Activated T-helper 1 cell treated with anti-CD3 and anti-CD28 coated beads, Interleukin-12 subunit alpha, Interleukin-12 subunit beta, Interleukin-2, Interleukin-4 antibody, amounts not matched to agents 30 ng/mL and 10 ng/mL and 1 ng/mL, durations not matched to agents 14 hours and 24 hours and 36 hours (primary cell): Measurements from ENCODE around the gene KDM4C. TPM values are rescaled to one million over a fixed set of nuclear protein-coding genes. Genes with fewer than 3 reads are reported as not detected.
"Not testable (repeated sequence)": the region's sequence is repeated elsewhere in the genome, so short reads cannot be mapped to it uniquely, and the experiment has no call there.

Experiments
- DNase-seq: peaks from one replicate; pipeline ENCODE4 v3.0.0; 2021; ENCODE audit warnings: low spot score
- H3K27ac Mint-ChIP-seq: one replicate; pipeline ENCODE4 v1.8.0; 2021; ENCODE audit warnings: mild to moderate bottlenecking, mixed read lengths
- H3K27me3 Mint-ChIP-seq: one replicate; pipeline ENCODE4 v1.8.0; 2022; ENCODE audit warnings: mild to moderate bottlenecking, moderate library complexity, mixed read lengths; ENCODE audit not compliant: insufficient read depth
- H3K36me3 Mint-ChIP-seq: one replicate; pipeline ENCODE4 v1.8.0; 2021; ENCODE audit warnings: low read depth, mixed read lengths
- H3K4me1 Mint-ChIP-seq: one replicate; pipeline ENCODE4 v1.8.0; 2021; ENCODE audit warnings: low read depth, mixed read lengths
- H3K4me3 Mint-ChIP-seq: one replicate; pipeline ENCODE4 v1.8.0; 2021; ENCODE audit warnings: mild to moderate bottlenecking, moderate library complexity, mixed read lengths
- H3K9me3 Mint-ChIP-seq: one replicate; pipeline ENCODE4 v1.8.0; 2021; ENCODE audit warnings: mixed read lengths
- intact Hi-C: fragments of 100-400 bp; cut with micrococcal nuclease; formaldehyde crosslinking; loops from one replicate; pipeline ENCODE4 v1.15.1; 2024
- total RNA-seq: library from RNA; stranded (reverse); gene quantifications from 2 replicates; pipeline ENCODE4 v1.2.3, GENCODE V29; 2022

Gene KDM4C
- total RNA-seq, 1 donor from 2014 or later = 35.9 TPM

GRCh38 chr9:6789017-6789338 is 31.2 kb downstream of the KDM4C start:
- H3K27me3 Mint-ChIP-seq, H3K4me1 Mint-ChIP-seq, H3K4me3 Mint-ChIP-seq, intact Hi-C loops, H3K27ac Mint-ChIP-seq, H3K9me3 Mint-ChIP-seq, DNase-seq: not testable (repeated sequence)
- peaks cover 10% of the 10 kb centered on the region for H3K36me3 Mint-ChIP-seq

- intact Hi-C loops = no loop called here
- H3K27me3 Mint-ChIP-seq = no peaks in the 10 kb centered on the region
- no peak overlapping the region for H3K4me3 Mint-ChIP-seq
- peaks cover 18% of the 10 kb centered on the region for H3K36me3 Mint-ChIP-seq
- peaks cover 9% of the 10 kb centered on the region for H3K4me1 Mint-ChIP-seq
- H3K27ac Mint-ChIP-seq = no peak overlapping the region
- no peak for DNase-seq
- H3K9me3 Mint-ChIP-seq = no peaks in the 10 kb centered on the region
Observed at GRCh38 chr9:6790866-6791265, 33.1 kb downstream of the KDM4C start.

- Mint-ChIP-seq H3K4me1 (peaks cover 6% of the 10 kb centered on the region), H3K9me3 (peaks cover 3% of the 10 kb centered on the region), H3K27me3 (no peaks in the 10 kb centered on the region), H3K36me3 (peaks cover 30% of the 10 kb centered on the region), H3K4me3 (no peak overlapping the region), H3K27ac (no peak overlapping the region)
- intact Hi-C loops = no loop called here
- no peak for DNase-seq
Observed at GRCh38 chr9:6793203-6793602, 35.4 kb downstream of the KDM4C start.

- H3K4me3 Mint-ChIP-seq = no peak overlapping the region
- intact Hi-C loops = no loop called here
- H3K4me1 Mint-ChIP-seq = no peaks in the 10 kb centered on the region
- peaks cover 7% of the 10 kb centered on the region for H3K9me3 Mint-ChIP-seq
- no peak overlapping the region for H3K27ac Mint-ChIP-seq
- no peaks in the 10 kb centered on the region for H3K27me3 Mint-ChIP-seq
- H3K36me3 Mint-ChIP-seq = peaks cover 30% of the 10 kb centered on the region
- no peak for DNase-seq
Observed at GRCh38 chr9:6794936-6795335, 37.2 kb downstream of the KDM4C start.

- Mint-ChIP-seq H3K27ac (no peak overlapping the region), H3K9me3 (peaks cover 4% of the 10 kb centered on the region), H3K27me3 (no peaks in the 10 kb centered on the region), H3K4me3 (no peak overlapping the region), H3K36me3 (peaks cover 19% of the 10 kb centered on the region), H3K4me1 (no peaks in the 10 kb centered on the region)
- no peak for DNase-seq
- intact Hi-C loops = no loop called here
Observed at GRCh38 chr9:6802926-6803325, 45.2 kb downstream of the KDM4C start.

GRCh38 chr9:6805532-6805931 is 47.8 kb downstream of the KDM4C start:
- Mint-ChIP-seq H3K36me3 (peaks cover 16% of the 10 kb centered on the region), H3K4me3 (no peak overlapping the region), H3K4me1 (no peaks in the 10 kb centered on the region), H3K27me3 (no peaks in the 10 kb centered on the region), H3K9me3 (no peaks in the 10 kb centered on the region), H3K27ac (no peak overlapping the region)
- intact Hi-C loops = no loop called here
- DNase-seq = no peak

GRCh38 chr9:6806318-6806717 is 48.5 kb downstream of the KDM4C start:
- H3K4me1 Mint-ChIP-seq, H3K9me3 Mint-ChIP-seq, H3K4me3 Mint-ChIP-seq, DNase-seq, intact Hi-C loops, H3K27me3 Mint-ChIP-seq, H3K27ac Mint-ChIP-seq: not testable (repeated sequence)
- H3K36me3 Mint-ChIP-seq = peaks cover 16% of the 10 kb centered on the region

- intact Hi-C loops, DNase-seq: not testable (repeated sequence)
- H3K36me3 Mint-ChIP-seq = peaks cover 16% of the 10 kb centered on the region
Observed at GRCh38 chr9:6807669-6808068, 49.9 kb downstream of the KDM4C start.

GRCh38 chr9:6811436-6811835 is 53.7 kb downstream of the KDM4C start:
- peaks cover 4% of the 10 kb centered on the region for H3K4me1 Mint-ChIP-seq
- H3K9me3 Mint-ChIP-seq = no peaks in the 10 kb centered on the region
- peaks cover 8% of the 10 kb centered on the region for H3K36me3 Mint-ChIP-seq
- H3K27ac Mint-ChIP-seq = no peak overlapping the region
- intact Hi-C loops = no loop called here
- H3K27me3 Mint-ChIP-seq = no peaks in the 10 kb centered on the region
- DNase-seq = no peak
- H3K4me3 Mint-ChIP-seq = no peak overlapping the region

More at GRCh38 chr9:6807669-6808068, 49.9 kb downstream of the KDM4C start:
- H3K4me3 Mint-ChIP-seq, H3K4me1 Mint-ChIP-seq, H3K27me3 Mint-ChIP-seq, H3K27ac Mint-ChIP-seq, H3K9me3 Mint-ChIP-seq: not testable (repeated sequence)

- no peak for DNase-seq
- intact Hi-C loops = loop anchor here (5.0 kb wide), 1 partner anchor 59 kb away; the partner anchor contains the start of gene KDM4C
- H3K4me3 Mint-ChIP-seq = no peak overlapping the region
- peak overlapping the region; percentile 46 for H3K27ac Mint-ChIP-seq
- no peaks in the 10 kb centered on the region for H3K9me3 Mint-ChIP-seq
- peaks cover 27% of the 10 kb centered on the region for H3K36me3 Mint-ChIP-seq
- H3K4me1 Mint-ChIP-seq = peaks cover 17% of the 10 kb centered on the region
- H3K27me3 Mint-ChIP-seq = no peaks in the 10 kb centered on the region
Observed at GRCh38 chr9:6816581-6816980, 58.8 kb downstream of the KDM4C start.

- no peak for DNase-seq
- Mint-ChIP-seq H3K27ac (no peak overlapping the region), H3K4me3 (no peak overlapping the region), H3K36me3 (peaks cover 31% of the 10 kb centered on the region), H3K27me3 (no peaks in the 10 kb centered on the region), H3K9me3 (no peaks in the 10 kb centered on the region), H3K4me1 (peaks cover 17% of the 10 kb centered on the region)
- intact Hi-C loops = loop anchor here (5.0 kb wide), 1 partner anchor 61 kb away; the partner anchor contains the start of gene KDM4C
Observed at GRCh38 chr9:6818292-6818922, 60.6 kb downstream of the KDM4C start.

GRCh38 chr9:6819112-6819511 is 61.3 kb downstream of the KDM4C start:
- intact Hi-C loops = loop anchor here (5.0 kb wide), 1 partner anchor 62 kb away; the partner anchor contains the start of gene KDM4C
- H3K4me1 Mint-ChIP-seq = peaks cover 17% of the 10 kb centered on the region
- no peak overlapping the region for H3K27ac Mint-ChIP-seq
- peaks cover 36% of the 10 kb centered on the region for H3K36me3 Mint-ChIP-seq
- no peak for DNase-seq
- no peaks in the 10 kb centered on the region for H3K27me3 Mint-ChIP-seq
- no peak overlapping the region for H3K4me3 Mint-ChIP-seq
- H3K9me3 Mint-ChIP-seq = no peaks in the 10 kb centered on the region

- no peaks in the 10 kb centered on the region for H3K27me3 Mint-ChIP-seq
Observed at GRCh38 chr9:6819529-6819928, 61.8 kb downstream of the KDM4C start.

GRCh38 chr9:6822696-6823095 is 64.9 kb downstream of the KDM4C start:
- DNase-seq = no peak
- H3K36me3 Mint-ChIP-seq = peaks cover 33% of the 10 kb centered on the region
- H3K27ac Mint-ChIP-seq = no peak overlapping the region
- intact Hi-C loops = no loop called here
- H3K27me3 Mint-ChIP-seq = no peaks in the 10 kb centered on the region
- no peaks in the 10 kb centered on the region for H3K9me3 Mint-ChIP-seq
- H3K4me1 Mint-ChIP-seq = peaks cover 17% of the 10 kb centered on the region
- H3K4me3 Mint-ChIP-seq = no peak overlapping the region

More at GRCh38 chr9:6819529-6819928, 61.8 kb downstream of the KDM4C start:
- no peak overlapping the region for H3K4me3 Mint-ChIP-seq
- intact Hi-C loops = loop anchor here (5.0 kb wide), 1 partner anchor 62 kb away; the partner anchor contains the start of gene KDM4C
- peaks cover 36% of the 10 kb centered on the region for H3K36me3 Mint-ChIP-seq
- no peak overlapping the region for H3K27ac Mint-ChIP-seq
- no peak for DNase-seq
- peaks cover 17% of the 10 kb centered on the region for H3K4me1 Mint-ChIP-seq
- no peaks in the 10 kb centered on the region for H3K9me3 Mint-ChIP-seq
